GM19351 (cell line): ENCODE results near the gene CSH1.
"Not testable (repeated sequence)": the region's sequence is repeated elsewhere in the genome, so short reads cannot be mapped to it uniquely, and the experiment has no call there.

Experiments used
- ATAC-seq: cut with Tn5 transposase; IDR thresholded peaks from one replicate; pipeline ENCODE4 v1.9.1; 2021; ENCODE audit warnings: mild to moderate bottlenecking, moderate library complexity; ENCODE audit not compliant: unreplicated experiment

The CSH1 gene

DNA sequence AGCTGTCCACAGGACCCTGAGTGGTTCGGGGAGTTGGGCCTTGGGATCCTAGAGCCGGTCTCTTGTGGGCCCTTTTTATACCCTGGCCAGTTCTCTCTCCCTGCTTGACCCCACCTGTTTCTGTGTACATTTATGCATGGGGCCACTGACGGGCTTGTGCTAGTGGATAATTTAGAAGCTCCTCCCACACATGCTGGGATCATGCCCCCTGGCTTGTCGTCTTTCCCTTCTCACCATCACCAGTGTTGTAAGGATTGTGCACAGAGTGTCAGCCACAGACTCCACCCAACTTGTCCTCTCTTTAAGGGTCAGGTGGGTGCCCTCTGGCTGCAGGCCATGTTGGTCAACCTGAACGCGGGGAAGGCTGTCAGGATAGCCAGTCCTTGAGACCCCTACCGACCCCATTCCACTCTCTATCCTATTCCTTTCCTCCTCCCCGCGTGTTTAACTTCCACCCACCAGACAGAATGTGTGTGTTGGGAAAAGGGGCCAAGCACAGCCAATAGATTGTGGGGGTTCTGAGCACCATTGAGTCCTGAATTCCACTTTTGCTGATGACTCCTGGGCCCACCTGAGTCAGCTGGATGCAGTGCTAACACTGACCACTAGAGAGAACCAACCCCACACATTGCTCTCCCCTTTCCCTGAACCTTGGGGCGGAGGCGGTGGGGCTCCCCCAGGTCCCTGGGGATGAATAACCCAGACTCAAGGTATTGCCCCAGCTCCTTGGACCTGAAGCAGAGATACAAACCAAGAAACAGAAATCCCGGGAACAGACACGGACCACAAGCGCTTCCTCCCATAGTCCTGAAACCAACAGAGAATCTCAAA is at the start of gene CSH1:
Gene CSH1 (minus strand): TSS at position 51 of the 831 bp plus-strand sequence. CDS start 63 bp downstream, outside the sequence.
- ATAC-seq = not testable (repeated sequence)

DNA sequence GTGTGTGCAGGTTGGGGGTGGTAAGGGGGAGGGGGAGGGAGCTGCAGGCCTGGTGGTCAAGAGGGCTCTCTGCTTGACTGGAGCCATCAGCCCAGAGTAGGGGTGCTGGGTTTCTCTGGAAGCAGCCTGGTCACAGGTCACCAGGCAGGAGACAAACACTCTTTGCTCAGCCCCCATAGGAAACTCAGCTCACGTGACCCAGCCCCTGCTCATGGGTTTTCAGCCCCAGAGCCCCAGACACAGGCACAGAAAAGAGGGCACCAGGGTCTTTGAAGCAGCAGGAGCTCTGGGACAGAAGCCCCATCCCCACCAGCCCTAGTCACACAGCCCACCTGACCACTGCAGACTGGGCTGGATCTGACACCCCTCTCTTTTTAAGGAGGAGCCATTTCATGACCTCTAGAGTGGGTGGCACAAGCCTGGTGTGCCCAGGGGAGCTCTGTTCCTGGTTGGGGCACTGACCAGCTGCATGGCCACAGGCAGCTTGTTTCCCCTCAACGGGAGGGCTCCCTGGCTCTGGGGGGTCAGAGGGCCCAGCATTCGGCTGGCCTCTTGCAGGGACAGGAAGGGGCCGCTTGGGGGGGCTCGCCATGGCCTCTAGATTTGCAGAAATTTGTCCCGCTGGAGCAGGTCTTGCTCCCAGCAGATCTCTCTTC is 49.5 kb upstream of the CSH1 start:
- peak; percentile 45 for ATAC-seq

DNA sequence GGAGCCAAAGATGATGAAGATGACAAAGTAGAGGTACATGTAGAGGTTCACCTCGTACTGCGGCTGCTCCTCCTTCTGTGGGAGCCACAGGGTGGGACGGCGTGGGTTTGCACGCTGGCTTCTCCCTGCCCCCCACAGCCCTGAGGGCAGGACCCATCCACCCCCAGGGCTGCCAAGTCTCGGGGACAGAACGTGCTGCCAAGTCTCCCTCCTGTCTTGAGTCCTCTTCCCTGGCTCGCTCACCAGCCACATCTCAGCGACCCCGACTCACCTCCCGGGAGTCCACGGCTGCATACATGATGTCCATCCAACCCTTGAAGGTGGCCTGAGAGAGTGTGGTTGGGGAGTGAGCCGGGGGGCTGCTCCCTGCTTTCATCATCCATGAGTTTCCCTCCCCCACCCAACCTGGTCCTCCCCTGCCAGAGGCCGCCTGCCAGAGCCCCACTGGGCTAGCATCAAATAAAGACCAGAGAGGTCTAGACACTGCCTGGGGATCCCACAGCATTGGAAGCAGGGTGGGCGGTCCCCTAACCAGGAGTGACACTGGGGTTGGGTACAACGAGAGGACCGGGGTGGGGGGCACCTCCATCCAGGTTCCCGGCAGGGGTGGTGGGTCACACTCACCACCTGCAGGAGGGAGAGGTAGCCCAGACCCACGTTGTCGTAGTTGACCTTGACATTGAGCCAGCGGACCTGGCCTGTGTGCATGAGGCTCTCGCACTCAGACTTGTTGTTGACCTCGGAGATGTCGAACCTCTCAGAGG is 48.5 kb upstream of the CSH1 start:
- ATAC-seq = no peak

DNA sequence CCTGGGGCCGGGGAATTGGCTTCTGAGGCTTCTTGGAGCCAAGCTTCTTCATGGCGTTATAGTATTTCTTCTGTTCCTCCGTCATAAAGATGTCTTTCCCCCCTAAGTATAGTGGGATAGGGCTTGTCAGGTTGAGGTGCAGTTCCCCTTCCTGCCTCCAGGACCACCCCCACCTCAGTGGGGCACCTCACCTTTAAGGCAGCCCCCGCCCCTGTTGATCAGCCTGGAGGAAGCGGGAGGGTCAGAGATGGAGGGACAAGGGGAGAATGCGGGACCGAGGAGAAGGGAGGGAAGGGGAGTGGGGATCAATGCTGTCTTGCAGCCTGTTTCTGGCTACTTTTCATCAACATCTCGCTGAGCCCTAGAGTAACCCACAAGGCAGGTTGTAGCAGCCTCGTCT is 47.4 kb upstream of the CSH1 start:
- no peak for ATAC-seq

DNA sequence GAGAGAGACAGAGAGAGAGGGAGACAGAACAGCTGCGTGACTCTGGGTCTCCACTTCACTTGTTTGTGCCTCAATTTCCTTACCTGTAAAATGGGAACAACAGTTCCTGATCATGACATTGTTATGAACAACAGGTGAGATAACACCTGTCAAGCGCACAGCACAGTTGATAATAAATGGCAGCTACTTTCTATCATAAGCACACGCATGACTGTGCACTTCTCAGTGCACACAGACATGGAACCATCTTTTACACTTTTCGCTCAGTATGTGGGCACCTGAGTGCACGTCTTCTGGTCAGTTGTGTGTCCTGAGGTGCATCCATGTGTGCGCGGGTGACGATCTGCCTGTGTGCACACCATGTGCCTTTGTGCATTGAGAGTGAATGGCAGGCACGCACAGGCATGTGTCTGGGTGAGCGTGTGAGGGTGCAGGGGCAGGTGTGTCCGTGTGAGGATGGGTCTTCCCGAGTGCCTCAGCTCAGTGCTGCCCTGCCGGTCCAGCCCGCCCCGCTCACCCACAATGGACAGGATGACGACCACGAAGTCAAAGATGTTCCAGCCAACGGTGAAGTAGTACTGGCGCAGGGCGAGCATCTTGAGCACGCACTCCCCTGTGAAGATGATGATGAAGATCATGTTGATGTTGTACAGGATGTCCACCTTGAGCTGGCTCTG is 46.1 kb upstream of the CSH1 start:
- no peak for ATAC-seq

DNA sequence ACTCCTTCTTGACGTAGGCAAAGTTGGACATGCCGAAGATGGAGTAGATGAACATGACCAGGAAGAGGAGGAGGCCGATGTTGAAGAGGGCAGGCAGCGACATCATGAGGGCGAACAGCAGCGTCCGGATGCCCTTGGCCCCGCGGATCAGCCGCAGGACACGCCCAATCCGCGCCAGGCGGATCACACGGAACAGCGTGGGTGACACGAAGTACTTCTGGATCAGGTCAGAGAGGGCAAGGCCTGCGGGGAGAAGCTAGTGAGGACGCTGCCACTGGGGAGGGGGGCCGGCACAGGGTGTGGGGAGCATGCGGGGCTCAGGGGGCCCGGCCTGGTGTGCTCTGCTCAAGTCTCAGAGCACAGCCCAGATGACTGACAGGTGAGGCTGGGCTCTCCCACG is 45.4 kb upstream of the CSH1 start:
- no peak for ATAC-seq

DNA sequence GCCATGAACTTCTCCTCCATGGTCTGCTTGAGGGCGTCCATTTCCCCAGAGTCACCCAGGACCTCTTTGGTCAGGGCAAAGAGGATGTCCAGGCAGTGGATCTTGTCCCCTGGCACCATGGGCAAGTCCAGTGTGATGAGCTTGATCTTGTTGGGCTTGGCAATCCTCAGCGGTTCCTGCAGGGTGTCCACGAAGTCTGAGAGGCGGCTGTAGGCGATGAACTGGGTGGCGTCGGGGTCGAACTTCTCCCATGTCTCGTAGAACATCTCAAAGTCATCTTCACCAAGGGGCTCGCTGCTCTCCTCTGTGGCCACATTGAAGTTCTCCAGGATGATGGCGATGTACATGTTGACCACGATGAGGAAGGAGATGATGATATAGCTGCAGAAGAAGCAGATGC is 44.8 kb upstream of the CSH1 start:
- no peak for ATAC-seq

DNA sequence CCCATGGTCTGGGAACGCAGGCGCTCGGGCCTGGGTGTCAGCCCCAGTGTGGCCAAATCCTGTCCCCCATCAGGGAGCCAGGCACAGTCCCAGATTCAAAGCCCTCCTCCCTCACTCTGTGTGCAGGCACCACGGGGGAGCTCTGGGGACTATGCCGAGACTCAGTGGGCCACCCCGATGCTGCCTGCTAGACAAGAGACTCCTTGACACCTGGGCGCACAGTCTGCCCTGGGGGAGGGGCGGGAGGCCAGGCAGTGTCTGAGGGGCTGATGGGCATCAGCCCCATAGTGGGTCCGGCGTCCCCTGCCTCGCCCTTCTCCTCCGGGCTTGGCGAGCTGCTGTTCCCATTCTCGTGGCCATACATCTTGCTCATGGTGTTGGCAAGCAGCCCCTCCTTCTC is 44.2 kb upstream of the CSH1 start:
- no peak for ATAC-seq

DNA sequence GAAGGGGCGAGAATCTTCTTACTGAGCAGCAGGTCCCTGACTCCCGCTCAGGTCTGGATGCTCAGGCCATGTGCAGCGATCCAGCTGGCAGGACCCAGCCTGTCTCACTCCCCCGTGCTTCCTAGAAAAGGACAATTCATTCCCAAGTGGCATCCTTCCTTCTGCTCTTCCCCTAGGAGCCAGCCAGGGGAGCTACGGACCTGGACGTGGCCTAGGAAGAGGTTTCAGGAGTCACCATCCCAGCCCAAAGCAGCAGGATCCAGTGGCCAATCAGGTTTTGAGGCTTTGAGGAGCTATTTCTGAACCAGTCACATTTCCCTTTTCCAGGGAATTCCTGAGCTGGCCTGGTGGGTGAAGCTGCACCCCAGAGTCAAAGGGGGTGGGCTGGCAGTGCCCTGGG is 43.5 kb upstream of the CSH1 start:
- ATAC-seq = no peak

DNA sequence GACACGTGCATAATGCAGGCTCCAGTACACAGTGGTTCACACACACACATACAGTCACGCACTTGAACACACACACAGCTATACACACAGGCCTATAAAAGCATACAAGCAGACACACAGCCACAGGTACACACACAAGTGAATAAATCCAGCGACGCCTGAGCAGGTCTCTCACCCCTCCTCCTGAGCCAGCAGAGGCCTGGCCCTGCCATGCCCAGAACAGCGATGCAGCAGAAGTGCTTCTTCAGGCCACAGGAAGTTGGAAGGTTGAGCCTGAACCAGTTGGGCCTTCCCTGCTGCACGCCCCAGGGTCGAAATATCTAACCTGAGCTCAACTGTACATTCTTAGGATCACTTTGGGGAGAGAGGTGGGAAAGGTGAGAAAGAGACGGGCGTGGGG is 43.0 kb upstream of the CSH1 start:
- ATAC-seq = no peak

DNA sequence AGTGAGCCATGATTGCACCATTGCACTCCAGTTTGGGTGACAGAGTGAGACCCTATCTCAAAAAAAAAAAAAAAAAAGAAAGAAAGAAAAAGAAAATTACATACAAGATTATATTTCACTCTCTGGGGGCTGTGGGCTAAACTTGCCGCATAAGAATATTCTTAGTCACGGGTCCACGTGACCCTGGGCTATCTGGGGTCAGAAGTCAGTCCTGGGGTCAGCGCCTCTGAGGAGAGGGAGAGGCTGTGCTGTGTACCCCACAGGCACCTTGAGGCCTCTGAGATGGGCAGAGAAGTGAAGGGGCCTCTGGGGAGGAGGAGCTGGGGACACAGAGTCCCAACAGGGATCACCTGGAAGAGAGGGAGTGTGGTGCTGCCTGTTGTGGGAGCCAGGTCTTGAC is 41.5 kb upstream of the CSH1 start:
- ATAC-seq = no peak

DNA sequence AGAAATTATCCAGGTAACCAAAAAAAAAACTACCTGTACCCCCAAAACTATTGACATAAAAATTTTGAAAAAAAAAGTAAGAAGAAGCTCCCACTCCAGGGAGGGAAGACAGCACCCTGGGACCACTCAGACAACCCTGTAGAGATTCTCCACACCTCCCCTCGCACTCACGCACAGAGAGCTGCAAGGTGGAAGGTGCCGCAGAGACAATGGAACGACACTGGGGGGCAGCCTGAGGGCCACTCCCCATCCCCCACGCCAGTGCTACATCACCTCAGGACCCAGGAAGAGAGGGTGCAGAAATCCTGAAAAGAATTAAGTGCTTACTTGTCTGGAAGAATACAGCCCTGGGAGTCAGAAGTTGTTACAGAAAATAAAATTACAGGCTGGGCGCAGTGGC is 40.9 kb upstream of the CSH1 start:
- no peak for ATAC-seq

DNA sequence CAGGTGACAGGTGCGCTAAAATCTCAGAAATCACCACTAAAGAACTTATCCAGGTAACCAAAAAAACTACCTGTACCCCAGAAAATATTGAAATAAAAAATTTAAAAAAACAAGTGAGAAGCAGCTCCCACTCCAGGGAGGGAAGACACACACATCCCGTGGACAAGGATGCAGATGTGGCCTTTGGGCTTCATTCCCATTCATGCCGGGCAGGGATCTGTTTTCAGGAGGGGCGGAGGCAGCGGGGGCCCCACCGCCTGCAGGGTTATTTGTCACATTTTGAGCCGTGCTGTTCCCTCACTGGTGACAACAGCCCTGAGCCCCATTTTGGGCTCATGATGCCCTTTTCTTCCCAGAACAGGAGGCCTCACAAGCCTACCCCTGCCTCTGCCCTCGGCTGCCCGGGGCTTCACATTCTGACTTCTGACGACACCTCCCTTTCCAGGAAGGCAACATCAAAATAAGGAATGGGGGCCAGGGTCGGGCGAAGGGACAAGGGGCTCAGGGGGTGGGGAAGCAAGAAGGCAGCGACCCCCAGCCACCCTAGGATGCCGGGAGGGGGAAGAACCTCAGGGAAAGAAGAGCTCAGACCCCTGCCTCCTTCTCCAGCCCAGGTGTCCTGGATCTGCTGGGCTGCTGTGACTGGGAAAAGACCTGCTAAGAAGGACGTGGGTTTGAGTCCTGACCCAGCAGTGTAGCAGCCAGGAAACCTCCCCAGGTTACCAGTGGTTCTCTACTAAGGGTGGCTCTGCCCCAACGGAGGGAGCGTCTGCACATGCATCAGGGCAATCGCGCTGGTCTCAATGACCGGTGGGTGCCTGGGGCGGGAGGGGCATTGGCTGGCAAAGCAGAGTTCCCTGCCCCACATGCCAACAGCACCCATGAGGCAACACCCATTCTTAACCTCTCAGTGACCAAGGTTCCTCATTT is 38.1 kb upstream of the CSH1 start:
- no peak for ATAC-seq

DNA sequence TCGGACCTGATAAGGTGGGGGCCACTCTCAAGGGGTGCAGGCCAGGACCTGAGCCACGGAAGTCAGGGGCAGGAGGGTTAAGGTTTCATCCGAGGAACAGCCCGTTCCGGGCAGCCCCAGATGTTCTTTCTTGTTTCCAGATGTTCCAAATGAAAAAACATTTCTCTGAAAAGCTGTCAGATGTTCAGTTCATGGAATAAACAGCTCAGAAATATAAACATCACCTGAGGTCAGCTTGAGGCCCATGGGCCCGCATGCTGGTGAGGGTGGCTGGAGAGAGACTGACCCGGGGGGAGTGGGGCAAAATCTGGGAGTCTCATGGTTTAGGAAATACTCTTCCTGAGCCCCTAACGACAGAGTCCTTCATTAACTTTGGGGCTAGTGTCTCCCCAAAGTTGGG is 37.2 kb upstream of the CSH1 start:
- no peak for ATAC-seq

DNA sequence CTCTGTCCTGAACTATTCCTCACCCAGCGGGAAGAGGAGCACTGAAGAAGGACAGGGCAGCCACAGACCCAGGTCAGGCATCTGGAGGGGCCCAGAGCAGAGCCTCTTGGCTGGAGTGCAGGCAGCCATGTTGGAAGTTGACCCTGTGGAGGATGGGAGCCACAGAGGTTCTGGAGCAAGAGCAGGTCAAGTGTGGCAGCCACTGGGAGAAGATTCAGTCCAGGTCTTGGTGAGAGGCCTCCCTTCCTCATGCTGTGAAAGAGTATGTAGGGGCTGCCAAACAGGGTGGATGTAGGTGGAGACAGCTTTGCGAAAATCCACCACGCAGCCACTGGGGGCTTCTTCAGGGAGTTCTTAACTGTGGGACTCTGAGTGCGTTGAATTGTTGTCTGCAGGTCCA is 36.3 kb upstream of the CSH1 start:
- no peak for ATAC-seq

DNA sequence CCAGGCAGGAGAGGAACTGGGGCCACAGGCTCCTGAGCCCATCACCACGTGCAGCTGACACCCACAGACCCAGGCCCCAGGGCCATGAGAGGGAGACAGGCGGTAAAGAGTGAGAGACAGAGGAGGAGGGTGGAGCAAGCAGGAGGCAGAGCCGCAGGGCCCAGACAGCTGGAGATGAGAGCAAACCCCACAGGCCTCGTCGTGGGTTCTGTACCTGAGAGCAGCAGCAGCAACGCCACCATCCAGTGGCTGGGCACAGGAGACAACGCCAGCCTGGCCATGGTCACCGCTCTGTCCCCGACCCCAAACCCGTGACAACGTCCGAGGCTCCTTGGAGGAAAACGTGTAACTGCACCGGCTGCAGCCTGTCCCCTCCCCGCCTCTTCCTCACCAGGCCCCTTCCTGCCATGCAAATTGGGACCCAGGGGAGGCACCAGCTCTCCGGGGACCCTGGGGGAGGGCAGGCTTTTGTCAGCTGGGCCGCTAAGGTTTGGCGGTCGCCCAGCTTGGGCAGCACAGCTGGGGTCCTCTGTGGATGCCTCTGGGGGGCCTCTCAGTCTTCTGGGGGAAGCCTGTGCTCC is 35.7 kb upstream of the CSH1 start, which contains the start of gene CD79B:
Gene CD79B (minus strand): TSS at position 351 of the 581 bp plus-strand sequence. CDS start 70 bp downstream, at position 281.
- ATAC-seq = peak; percentile 82

DNA sequence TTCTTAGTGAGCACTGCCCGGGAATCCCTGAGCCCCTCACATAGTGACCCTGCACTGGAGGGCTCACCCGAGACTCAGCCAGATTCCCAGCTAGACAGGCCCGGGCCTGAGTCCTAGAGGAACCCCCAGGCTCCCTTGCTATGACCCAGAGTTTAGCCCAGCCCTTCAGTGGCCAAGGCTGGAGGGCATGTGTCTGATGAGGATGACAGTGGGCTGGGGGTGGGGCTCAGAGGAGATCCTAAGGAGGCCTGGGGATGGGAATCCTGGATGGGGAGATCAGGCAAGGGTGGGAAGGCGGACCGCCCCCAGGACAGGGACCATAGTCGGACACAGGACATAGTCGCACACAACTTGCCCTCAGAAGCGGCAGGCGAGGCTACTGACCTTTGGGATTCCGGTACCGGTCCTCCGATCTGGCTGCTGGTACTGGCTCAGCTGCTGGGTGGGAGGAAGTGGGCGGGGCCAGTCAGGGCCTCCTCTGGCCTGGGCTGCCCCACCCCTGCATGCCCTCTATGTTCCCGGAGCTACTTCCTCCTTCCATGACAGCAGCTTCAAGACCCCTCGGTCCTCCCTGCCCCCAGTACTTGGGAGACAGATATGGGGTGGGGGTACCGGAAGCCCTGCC is 34.7 kb upstream of the CSH1 start:
- ATAC-seq = peak; percentile 50

DNA sequence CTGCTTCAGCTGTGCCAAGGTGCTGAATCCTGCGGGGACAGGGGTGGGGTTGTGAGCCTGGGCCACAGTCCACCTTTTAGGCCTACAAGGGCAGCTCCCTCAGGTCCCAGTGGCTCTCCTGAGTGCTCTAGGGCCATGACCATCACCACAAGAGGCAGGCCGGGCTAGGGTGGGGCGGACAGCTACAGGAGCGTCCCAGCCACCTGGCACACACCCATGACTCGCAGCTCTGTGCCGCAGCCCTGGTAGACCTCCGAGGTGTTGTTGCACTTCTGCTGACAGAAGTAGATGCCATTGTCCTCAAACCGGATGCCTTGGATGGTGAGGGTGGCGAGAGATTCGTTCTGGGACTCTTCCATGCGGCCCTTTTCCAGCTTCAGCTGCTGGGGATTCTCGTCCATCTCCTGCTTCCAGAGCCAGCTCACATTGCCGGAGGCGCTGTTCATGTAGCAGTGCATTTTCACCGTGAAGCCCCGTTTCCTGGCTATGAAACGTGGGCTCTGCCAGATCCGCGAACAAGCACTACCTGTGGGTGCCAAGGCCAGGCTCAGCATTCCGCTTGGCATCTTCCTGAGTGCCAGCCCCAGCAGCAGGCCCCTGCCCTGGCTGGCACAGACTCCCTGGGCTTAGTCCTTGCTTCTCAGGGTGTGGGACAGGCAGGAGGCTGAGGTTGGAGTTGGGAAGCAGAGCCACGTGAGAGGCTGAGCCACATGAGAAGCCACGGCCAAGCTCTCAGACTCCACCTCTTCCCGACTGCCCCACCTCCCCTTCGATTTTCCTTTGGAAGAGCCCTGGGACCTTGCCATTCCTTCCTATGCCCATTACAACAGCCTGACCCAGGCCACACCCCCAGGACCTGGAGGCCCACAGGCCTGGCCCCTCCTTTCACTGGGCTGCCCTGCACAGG is 33.7 kb upstream of the CSH1 start:
- ATAC-seq = no peak
